CD14-positive monocyte (primary cell): ENCODE results near the gene CCDC182. TPM values are rescaled to one million over a fixed set of nuclear protein-coding genes. Genes with fewer than 3 reads are reported as not detected.

Source experiments
- DNase-seq, 3 donors: peaks; one replicate each; pipeline ENCODE4 v3.0.0-alpha.2; 2011 to 2022
- H2AFZ ChIP-seq: 2 replicates; pipeline ENCODE4 v1.6.0; 2012; ENCODE audit warnings: mild to moderate bottlenecking, low read depth, low read length, inconsistent platforms; ENCODE audit not compliant: insufficient read depth, poor library complexity, severe bottlenecking
- H3K27ac ChIP-seq, 2 donors: 1 replicate in 1 of 2; 2 replicates in 1 of 2; pipeline ENCODE4 v1.5.1; 2012 to 2013; ENCODE audit warnings: low read length in 2 of 2, control low read depth in 1 of 2, inconsistent platforms in 1 of 2, low read depth in 1 of 2, mild to moderate bottlenecking in 1 of 2
- H3K27me3 ChIP-seq, 2 donors: one replicate each; pipeline versions ENCODE4 v1.6.0 to v1.6.1; 2011 to 2013; ENCODE audit warnings: low read length in 2 of 2; ENCODE audit not compliant: control insufficient read depth in 2 of 2, insufficient read depth in 2 of 2
- H3K36me3 ChIP-seq, 2 donors: replicated peaks in 1 of 2; 1 replicate in 1 of 2; 2 replicates in 1 of 2; pipeline versions ENCODE4 v1.5.1 to v1.6.1; 2012 to 2013; ENCODE audit warnings: low read length in 2 of 2, control low read depth in 1 of 2, inconsistent platforms in 1 of 2, mild to moderate bottlenecking in 1 of 2; ENCODE audit not compliant: insufficient read depth in 2 of 2, control insufficient read depth in 1 of 2
- H3K4me1 ChIP-seq, 2 donors: 1 replicate in 1 of 2; 2 replicates in 1 of 2; pipeline versions ENCODE4 v1.5.1 to v1.6.1; 2012 to 2013; ENCODE audit warnings: low read length in 2 of 2, control low read depth in 1 of 2, inconsistent platforms in 1 of 2, mild to moderate bottlenecking in 1 of 2, moderate library complexity in 1 of 2; ENCODE audit not compliant: insufficient read depth in 2 of 2, control insufficient read depth in 1 of 2
- H3K4me2 ChIP-seq: replicated peaks from 2 replicates; pipeline ENCODE3; 2012; ENCODE audit warnings: low read length, moderate library complexity, mild to moderate bottlenecking; ENCODE audit not compliant: poor library complexity, severe bottlenecking; ENCODE audit errors: extremely low read depth
- H3K4me3 ChIP-seq, 3 experiments: fragments of 200-600 bp in 1 of 3; sonication (generic) in 1 of 3; replicated peaks in 1 of 3; 1 replicate in 2 of 3; 2 replicates in 1 of 3; pipeline ENCODE4 v1.5.1; 2011 to 2013; ENCODE audit warnings: low read length in 3 of 3, mild to moderate bottlenecking in 3 of 3, control low read depth in 2 of 3, low read depth in 2 of 3, inconsistent platforms in 1 of 3, moderate library complexity in 1 of 3
- H3K79me2 ChIP-seq: 2 replicates; pipeline ENCODE4 v1.6.0; 2012; ENCODE audit warnings: mild to moderate bottlenecking, control low read depth, inconsistent platforms, low read length, moderate library complexity; ENCODE audit not compliant: insufficient read depth
- H3K9ac ChIP-seq: 2 replicates; pipeline ENCODE4 v1.6.0; 2017; ENCODE audit warnings: low read length, mild to moderate bottlenecking; ENCODE audit not compliant: insufficient read depth, poor library complexity, severe bottlenecking
- H3K9me3 ChIP-seq, 2 donors: replicated peaks in 1 of 2; 1 replicate in 1 of 2; 2 replicates in 1 of 2; pipeline versions ENCODE4 v1.5.1 to v1.6.1; 2012 to 2013; ENCODE audit warnings: low read length in 2 of 2, control low read depth in 1 of 2; ENCODE audit not compliant: control insufficient read depth in 1 of 2, insufficient read depth in 1 of 2
- H4K20me1 ChIP-seq: 2 replicates; pipeline ENCODE4 v1.6.0; 2012; ENCODE audit warnings: mild to moderate bottlenecking, low read length, control low read depth, moderate library complexity; ENCODE audit not compliant: insufficient read depth
- H3K27ac Mint-ChIP-seq, 7 donors: one replicate each; pipeline ENCODE4 v1.8.0; 2020; ENCODE audit warnings: mild to moderate bottlenecking in 7 of 7, mixed read lengths in 7 of 7, moderate library complexity in 6 of 7, inconsistent platforms in 2 of 7
- H3K27me3 Mint-ChIP-seq, 3 donors: one replicate each; pipeline ENCODE4 v1.8.0; 2021 to 2022; ENCODE audit warnings: low read depth in 3 of 3, mild to moderate bottlenecking in 3 of 3, mixed read lengths in 3 of 3, moderate library complexity in 3 of 3, inconsistent platforms in 1 of 3
- H3K36me3 Mint-ChIP-seq, 2 donors: one replicate each; pipeline ENCODE4 v1.8.0; 2020; ENCODE audit warnings: mixed read lengths in 2 of 2, inconsistent platforms in 1 of 2, mild to moderate bottlenecking in 1 of 2
- H3K4me1 Mint-ChIP-seq: one replicate; pipeline ENCODE4 v1.8.0; 2020; ENCODE audit warnings: mild to moderate bottlenecking, mixed read lengths
- H3K4me3 Mint-ChIP-seq, 2 donors: one replicate each; pipeline ENCODE4 v1.8.0; 2020; ENCODE audit warnings: mild to moderate bottlenecking in 2 of 2, mixed read lengths in 2 of 2, moderate library complexity in 1 of 2
- H3K9me3 Mint-ChIP-seq, 7 donors: one replicate each; pipeline ENCODE4 v1.8.0; 2020 to 2022; ENCODE audit warnings: mixed read lengths in 7 of 7, mild to moderate bottlenecking in 6 of 7, moderate library complexity in 6 of 7, inconsistent platforms in 2 of 7
- CTCF ChIP-seq: fragments of 200-600 bp; IDR thresholded peaks from one replicate; pipeline ENCODE4 v1.8.0; 2022; ENCODE audit warnings: antibody characterized with exemption, mild to moderate bottlenecking
- WGBS: methylation state at CpG from one replicate; pipeline ENCODE4 v1.1.5; 2013; ENCODE audit warnings: missing lambda C conversion rate; ENCODE audit not compliant: insufficient coverage; 5-methylcytosine and 5-hydroxymethylcytosine counted together
- intact Hi-C, 2 donors: fragments of 100-400 bp; cut with micrococcal nuclease; formaldehyde crosslinking; loops; one replicate each; pipeline versions ENCODE4 v1.15.0 to v1.15.1; 2023
- polyA plus RNA-seq, 3 donors: library from polyadenylated mRNA; depleted of rRNA in 1 of 3; unstranded in 2 of 3; stranded (reverse) in 1 of 3; fragments of 300-500 nt in 2 of 3; fragments of >200 nt in 1 of 3; fragmentation: Illumina TruSeq in 2 of 3; gene quantifications; 1 replicate in 2 of 3; 2 replicates in 1 of 3; pipeline ENCODE4 v1.2.3, GENCODE V29; 2012 to 2021

Gene CCDC182
- polyA plus RNA-seq, 3 donors = not detected

- TF ChIP-seq CTCF = no peak
- WGBS = 100% methylated on average over 2 of the region's 4 CpGs
- no peak overlapping the region for H3K4me2 ChIP-seq
- peaks cover 0 to 2% of the 10 kb centered on the region in 2 donors for H3K27me3 ChIP-seq
- DNase-seq = no peak
- H3K4me3 Mint-ChIP-seq = no peak overlapping the region
- peaks cover 9 to 14% of the 10 kb centered on the region in 2 donors for H3K4me1 ChIP-seq
- no peak overlapping the region for H3K9ac ChIP-seq
- intact Hi-C loops = no loop called here
- H3K4me3 ChIP-seq = no peak overlapping the region
- no peak overlapping the region for H3K27ac Mint-ChIP-seq
- H3K9me3 ChIP-seq = no peaks in the 10 kb centered on the region
- no peaks in the 10 kb centered on the region for H3K36me3 Mint-ChIP-seq
- no peak overlapping the region for H2AFZ ChIP-seq
- no peaks in the 10 kb centered on the region for H3K9me3 Mint-ChIP-seq
- no peaks in the 10 kb centered on the region for H3K79me2 ChIP-seq
- peaks cover 3 to 21% (median 12%) of the 10 kb centered on the region in 3 donors for H3K27me3 Mint-ChIP-seq
- peaks cover 14% of the 10 kb centered on the region for H3K4me1 Mint-ChIP-seq
- no peaks in the 10 kb centered on the region for H4K20me1 ChIP-seq
- no peak overlapping the region for H3K27ac ChIP-seq
- H3K36me3 ChIP-seq = no peaks in the 10 kb centered on the region
Observed at GRCh38 chr17:57774872-57775271, 29.8 kb upstream of the CCDC182 start.

- Histone ChIP-seq H3K27me3 (peaks cover 0 to 2% of the 10 kb centered on the region in 2 donors), H4K20me1 (no peaks in the 10 kb centered on the region), H3K4me2 (no peak overlapping the region), H3K4me1 (peaks cover 9 to 14% of the 10 kb centered on the region in 2 donors), H3K36me3 (no peaks in the 10 kb centered on the region), H3K27ac (no peak overlapping the region), H3K4me3 (no peak overlapping the region), H3K9me3 (no peaks in the 10 kb centered on the region), H3K9ac (no peak overlapping the region), H3K79me2 (no peaks in the 10 kb centered on the region), H2AFZ (no peak overlapping the region)
- peaks cover 14% of the 10 kb centered on the region for H3K4me1 Mint-ChIP-seq
- H3K27me3 Mint-ChIP-seq = peaks cover 3 to 21% (median 12%) of the 10 kb centered on the region in 3 donors
- H3K27ac Mint-ChIP-seq = no peak overlapping the region
- no peaks in the 10 kb centered on the region for H3K36me3 Mint-ChIP-seq
- intact Hi-C loops = no loop called here
- H3K9me3 Mint-ChIP-seq = no peaks in the 10 kb centered on the region
- no CpG with 5 or more reads among the region's 4 CpGs for whole genome bisulfite sequencing
- peak overlapping the region in 1 of 2 donors; percentile 69 for H3K4me3 Mint-ChIP-seq
- no peak for TF ChIP-seq CTCF
- peak in 1 of 3 donors; percentile 2 for DNase-seq
Observed at GRCh38 chr17:57773557-57773956, 28.5 kb upstream of the CCDC182 start.
